SK-N-SH treated with all-trans-retinoic acid at 6 μM for 48 hours (cell line): ENCODE results near the gene MYOM3.

Experiments
- ARNTL ChIP-seq: fragments of 450-650 bp; formaldehyde crosslinking; IDR thresholded peaks from 2 replicates; pipeline ENCODE4 v1.5.0; 2020; ENCODE audit warnings: low read depth, mild to moderate bottlenecking, moderate library complexity, borderline replicate concordance
- ESRRG ChIP-seq: fragments of 250-450 bp; sonication (Bioruptor Pico); IDR thresholded peaks from 2 replicates; pipeline ENCODE4 v1.6.1; 2021; ENCODE audit warnings: mild to moderate bottlenecking
- GLIS3 ChIP-seq: fragments of 250-450 bp; sonication (Bioruptor Pico); IDR thresholded peaks from 2 replicates; pipeline ENCODE4 v1.5.0; 2020; ENCODE audit warnings: mild to moderate bottlenecking, moderate library complexity
- PPARA ChIP-seq: fragments of 250-450 bp; sonication (Bioruptor Pico); IDR thresholded peaks from 2 replicates; pipeline ENCODE4 v1.5.0; 2020; ENCODE audit warnings: mild to moderate bottlenecking, borderline replicate concordance
- TCF4 ChIP-seq: fragments of 250-450 bp; sonication (Bioruptor Pico); IDR thresholded peaks from 2 replicates; pipeline ENCODE4 v1.8.0; 2021; ENCODE audit warnings: mild to moderate bottlenecking, moderate library complexity, borderline replicate concordance
- ZFP3 ChIP-seq: fragments of 250-450 bp; sonication (Bioruptor Pico); IDR thresholded peaks from 2 replicates; pipeline ENCODE4 v1.5.0; 2020; ENCODE audit warnings: mild to moderate bottlenecking, moderate library complexity
- ZFP30 ChIP-seq: fragments of 450-650 bp; formaldehyde crosslinking; IDR thresholded peaks from 2 replicates; pipeline ENCODE4 v1.5.0; 2022; ENCODE audit warnings: mild to moderate bottlenecking, moderate library complexity
- TF ChIP-seq, protein P1 (sequence below): fragments of 250-450 bp; sonication (Bioruptor Pico); IDR thresholded peaks from 2 replicates; pipeline ENCODE4 v1.5.1; 2021; ENCODE audit warnings: mild to moderate bottlenecking, moderate library complexity
- TF ChIP-seq, protein P2 (sequence below): fragments of 250-450 bp; sonication (Bioruptor Pico); IDR thresholded peaks from 2 replicates; pipeline ENCODE4 v1.8.0; 2020; ENCODE audit warnings: mild to moderate bottlenecking, moderate library complexity, borderline replicate concordance
- TF ChIP-seq, protein P3 (sequence below): fragments of 250-450 bp; sonication (Bioruptor Pico); IDR thresholded peaks from 2 replicates; pipeline ENCODE4 v1.5.0; 2020; ENCODE audit warnings: mild to moderate bottlenecking, moderate library complexity

DNA sequence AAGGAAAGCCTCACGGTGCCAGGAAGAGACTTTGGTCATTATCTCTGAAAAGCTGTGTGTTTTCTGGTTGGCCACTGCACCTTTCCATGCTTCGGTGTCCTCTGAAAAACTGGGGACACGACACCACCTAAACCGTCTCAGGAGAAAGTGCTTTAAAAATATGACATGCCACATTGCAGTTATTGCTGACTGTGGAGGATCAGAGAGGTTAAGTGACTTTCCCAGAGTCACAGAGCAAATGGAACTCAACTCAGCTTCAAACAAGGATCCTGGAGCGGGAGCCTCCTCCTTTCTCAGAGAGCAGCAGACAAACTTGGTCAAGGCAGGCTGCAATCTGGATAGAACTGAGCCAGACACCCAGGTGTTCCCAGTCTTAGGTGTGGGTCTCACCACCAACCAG, 13.8 kb downstream of the MYOM3 start:
- TF ChIP-seq ZFP30 (CRISPR knock-in tag) (no peak), ESRRG (CRISPR knock-in tag) (no peak), ARNTL (CRISPR knock-in tag) (no peak), ZFP3 (no peak), PPARA (CRISPR knock-in tag) (no peak), GLIS3 (CRISPR knock-in tag) (no peak), TCF4 (no peak)
- TF ChIP-seq, protein P1, sequence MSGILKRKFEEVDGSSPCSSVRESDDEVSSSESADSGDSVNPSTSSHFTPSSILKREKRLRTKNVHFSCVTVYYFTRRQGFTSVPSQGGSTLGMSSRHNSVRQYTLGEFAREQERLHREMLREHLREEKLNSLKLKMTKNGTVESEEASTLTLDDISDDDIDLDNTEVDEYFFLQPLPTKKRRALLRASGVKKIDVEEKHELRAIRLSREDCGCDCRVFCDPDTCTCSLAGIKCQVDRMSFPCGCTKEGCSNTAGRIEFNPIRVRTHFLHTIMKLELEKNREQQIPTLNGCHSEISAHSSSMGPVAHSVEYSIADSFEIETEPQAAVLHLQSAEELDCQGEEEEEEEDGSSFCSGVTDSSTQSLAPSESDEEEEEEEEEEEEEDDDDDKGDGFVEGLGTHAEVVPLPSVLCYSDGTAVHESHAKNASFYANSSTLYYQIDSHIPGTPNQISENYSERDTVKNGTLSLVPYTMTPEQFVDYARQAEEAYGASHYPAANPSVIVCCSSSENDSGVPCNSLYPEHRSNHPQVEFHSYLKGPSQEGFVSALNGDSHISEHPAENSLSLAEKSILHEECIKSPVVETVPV, result no peak
- TF ChIP-seq, protein P2, sequence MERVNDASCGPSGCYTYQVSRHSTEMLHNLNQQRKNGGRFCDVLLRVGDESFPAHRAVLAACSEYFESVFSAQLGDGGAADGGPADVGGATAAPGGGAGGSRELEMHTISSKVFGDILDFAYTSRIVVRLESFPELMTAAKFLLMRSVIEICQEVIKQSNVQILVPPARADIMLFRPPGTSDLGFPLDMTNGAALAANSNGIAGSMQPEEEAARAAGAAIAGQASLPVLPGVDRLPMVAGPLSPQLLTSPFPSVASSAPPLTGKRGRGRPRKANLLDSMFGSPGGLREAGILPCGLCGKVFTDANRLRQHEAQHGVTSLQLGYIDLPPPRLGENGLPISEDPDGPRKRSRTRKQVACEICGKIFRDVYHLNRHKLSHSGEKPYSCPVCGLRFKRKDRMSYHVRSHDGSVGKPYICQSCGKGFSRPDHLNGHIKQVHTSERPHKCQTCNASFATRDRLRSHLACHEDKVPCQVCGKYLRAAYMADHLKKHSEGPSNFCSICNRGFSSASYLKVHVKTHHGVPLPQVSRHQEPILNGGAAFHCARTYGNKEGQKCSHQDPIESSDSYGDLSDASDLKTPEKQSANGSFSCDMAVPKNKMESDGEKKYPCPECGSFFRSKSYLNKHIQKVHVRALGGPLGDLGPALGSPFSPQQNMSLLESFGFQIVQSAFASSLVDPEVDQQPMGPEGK (CRISPR knock-in tag), result no peak
- TF ChIP-seq, protein P3, sequence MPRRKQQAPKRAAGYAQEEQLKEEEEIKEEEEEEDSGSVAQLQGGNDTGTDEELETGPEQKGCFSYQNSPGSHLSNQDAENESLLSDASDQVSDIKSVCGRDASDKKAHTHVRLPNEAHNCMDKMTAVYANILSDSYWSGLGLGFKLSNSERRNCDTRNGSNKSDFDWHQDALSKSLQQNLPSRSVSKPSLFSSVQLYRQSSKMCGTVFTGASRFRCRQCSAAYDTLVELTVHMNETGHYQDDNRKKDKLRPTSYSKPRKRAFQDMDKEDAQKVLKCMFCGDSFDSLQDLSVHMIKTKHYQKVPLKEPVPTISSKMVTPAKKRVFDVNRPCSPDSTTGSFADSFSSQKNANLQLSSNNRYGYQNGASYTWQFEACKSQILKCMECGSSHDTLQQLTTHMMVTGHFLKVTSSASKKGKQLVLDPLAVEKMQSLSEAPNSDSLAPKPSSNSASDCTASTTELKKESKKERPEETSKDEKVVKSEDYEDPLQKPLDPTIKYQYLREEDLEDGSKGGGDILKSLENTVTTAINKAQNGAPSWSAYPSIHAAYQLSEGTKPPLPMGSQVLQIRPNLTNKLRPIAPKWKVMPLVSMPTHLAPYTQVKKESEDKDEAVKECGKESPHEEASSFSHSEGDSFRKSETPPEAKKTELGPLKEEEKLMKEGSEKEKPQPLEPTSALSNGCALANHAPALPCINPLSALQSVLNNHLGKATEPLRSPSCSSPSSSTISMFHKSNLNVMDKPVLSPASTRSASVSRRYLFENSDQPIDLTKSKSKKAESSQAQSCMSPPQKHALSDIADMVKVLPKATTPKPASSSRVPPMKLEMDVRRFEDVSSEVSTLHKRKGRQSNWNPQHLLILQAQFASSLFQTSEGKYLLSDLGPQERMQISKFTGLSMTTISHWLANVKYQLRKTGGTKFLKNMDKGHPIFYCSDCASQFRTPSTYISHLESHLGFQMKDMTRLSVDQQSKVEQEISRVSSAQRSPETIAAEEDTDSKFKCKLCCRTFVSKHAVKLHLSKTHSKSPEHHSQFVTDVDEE (CRISPR knock-in tag), result no peak
